PC-3 (cell line): ENCODE results near the gene ZNF423. TPM values are rescaled to one million over a fixed set of nuclear protein-coding genes. Genes with fewer than 3 reads are reported as not detected.

Experiments
- ATAC-seq: fragments of 200-7000 bp; cut with Tn5 transposase; 2 replicates; pipeline ENCODE4 v1.9.1; 2020; ENCODE audit warnings: mild to moderate bottlenecking, moderate library complexity
- BruUV-seq: library from RNA; stranded (reverse); fragments of 400-500 nt; replicated peaks from 2 replicates; lab custom pipeline; 2021; lab: Mats Ljungman, UMichigan
- CTCF ChIA-PET: fragments of 300-600 bp; sonication (Branson Sonifier 250); formaldehyde crosslinking; loops from one replicate; lab custom pipeline; 2022; ENCODE audit warnings: antibody characterized with exemption; lab: Charles Lee
- POLR2A ChIA-PET: fragments of 300-600 bp; sonication (Branson Sonifier 250); formaldehyde crosslinking; loops from one replicate; lab custom pipeline; 2022; ENCODE audit warnings: antibody characterized with exemption; ENCODE audit not compliant: unreplicated experiment; lab: Charles Lee
- DNase-seq: peaks from one replicate; pipeline ENCODE4 v3.0.0-alpha.2; 2015
- H2AFZ ChIP-seq: fragments of 300-600 bp; sonication (generic); 2 replicates; pipeline ENCODE4 v1.6.0; 2016; ENCODE audit warnings: antibody characterized with exemption, low read length
- H3F3A ChIP-seq: fragments of 300-600 bp; sonication (generic); one replicate; pipeline ENCODE4 v1.6.0; 2017; ENCODE audit warnings: antibody characterized with exemption, low read length, control low read depth, mild to moderate bottlenecking; ENCODE audit not compliant: unreplicated experiment
- H3K27ac ChIP-seq: fragments of 300-600 bp; sonication (generic); 2 replicates; pipeline ENCODE4 v1.5.1; 2016; ENCODE audit warnings: mild to moderate bottlenecking, low read length
- H3K27me3 ChIP-seq: fragments of 300-600 bp; sonication (generic); 2 replicates; pipeline ENCODE4 v1.6.1; 2016; ENCODE audit warnings: low read length, mixed read lengths
- H3K36me3 ChIP-seq: fragments of 300-600 bp; sonication (generic); 2 replicates; pipeline ENCODE4 v1.6.1; 2016; ENCODE audit warnings: low read depth, mixed run types, low read length, mixed read lengths
- H3K4me1 ChIP-seq: fragments of 300-600 bp; sonication (generic); 2 replicates; pipeline ENCODE4 v1.5.1; 2016; ENCODE audit warnings: low read length; ENCODE audit not compliant: insufficient read depth
- H3K4me2 ChIP-seq: fragments of 300-600 bp; sonication (generic); 2 replicates; pipeline ENCODE4 v1.6.0; 2016; ENCODE audit warnings: low read length
- H3K4me3 ChIP-seq: fragments of 300-600 bp; sonication (generic); 2 replicates; pipeline ENCODE4 v1.5.1; 2016; ENCODE audit warnings: mild to moderate bottlenecking, low read length, mixed read lengths
- H3K79me2 ChIP-seq: fragments of 300-600 bp; sonication (generic); 2 replicates; pipeline ENCODE4 v1.6.1; 2017; ENCODE audit warnings: low read length, mixed read lengths
- H3K9ac ChIP-seq: fragments of 300-600 bp; sonication (generic); 2 replicates; pipeline ENCODE4 v1.6.0; 2016; ENCODE audit warnings: mild to moderate bottlenecking, low read length
- H3K9me2 ChIP-seq: fragments of 300-600 bp; sonication (generic); replicated peaks from 2 replicates; pipeline ENCODE4 v1.6.1; 2016; ENCODE audit warnings: mixed run types, low read length, mixed read lengths
- H3K9me3 ChIP-seq: fragments of 300-600 bp; sonication (generic); 2 replicates; pipeline ENCODE4 v1.6.1; 2016; ENCODE audit warnings: low read length, mixed read lengths
- H4K20me1 ChIP-seq: fragments of 300-600 bp; sonication (generic); 2 replicates; pipeline ENCODE4 v1.6.1; 2016; ENCODE audit warnings: low read length, mixed read lengths
- EZH2 ChIP-seq: fragments of 300-600 bp; sonication (generic); IDR thresholded peaks from one replicate; pipeline ENCODE4 v1.6.1; 2017; ENCODE audit warnings: antibody characterized with exemption, mild to moderate bottlenecking, low read length; ENCODE audit not compliant: unreplicated experiment
- EZH2phosphoT487 ChIP-seq: fragments of 300-600 bp; sonication (generic); IDR thresholded peaks from 2 replicates; pipeline ENCODE4 v1.6.1; 2018; ENCODE audit warnings: mild to moderate bottlenecking, antibody characterized with exemption, low read length, borderline replicate concordance
- intact Hi-C: fragments of 100-400 bp; cut with micrococcal nuclease; formaldehyde crosslinking; loops from 2 replicates; pipeline ENCODE4 v1.9.0; 2023
- total RNA-seq: library from RNA; depleted of rRNA; stranded (reverse); fragments of >200 nt; gene quantifications from 2 replicates; pipeline ENCODE4 v1.2.3, GENCODE V29; 2014
- TF ChIP-seq, protein P1 (sequence below): fragments of 300-600 bp; sonication (generic); conservative IDR thresholded peaks from 2 replicates; pipeline ENCODE4 v1.5.1; 2017; ENCODE audit warnings: antibody characterized with exemption, low read depth, mild to moderate bottlenecking, low read length

The ZNF423 gene
- total RNA-seq, 1 experiment from 2014 or later, result not detected

DNA sequence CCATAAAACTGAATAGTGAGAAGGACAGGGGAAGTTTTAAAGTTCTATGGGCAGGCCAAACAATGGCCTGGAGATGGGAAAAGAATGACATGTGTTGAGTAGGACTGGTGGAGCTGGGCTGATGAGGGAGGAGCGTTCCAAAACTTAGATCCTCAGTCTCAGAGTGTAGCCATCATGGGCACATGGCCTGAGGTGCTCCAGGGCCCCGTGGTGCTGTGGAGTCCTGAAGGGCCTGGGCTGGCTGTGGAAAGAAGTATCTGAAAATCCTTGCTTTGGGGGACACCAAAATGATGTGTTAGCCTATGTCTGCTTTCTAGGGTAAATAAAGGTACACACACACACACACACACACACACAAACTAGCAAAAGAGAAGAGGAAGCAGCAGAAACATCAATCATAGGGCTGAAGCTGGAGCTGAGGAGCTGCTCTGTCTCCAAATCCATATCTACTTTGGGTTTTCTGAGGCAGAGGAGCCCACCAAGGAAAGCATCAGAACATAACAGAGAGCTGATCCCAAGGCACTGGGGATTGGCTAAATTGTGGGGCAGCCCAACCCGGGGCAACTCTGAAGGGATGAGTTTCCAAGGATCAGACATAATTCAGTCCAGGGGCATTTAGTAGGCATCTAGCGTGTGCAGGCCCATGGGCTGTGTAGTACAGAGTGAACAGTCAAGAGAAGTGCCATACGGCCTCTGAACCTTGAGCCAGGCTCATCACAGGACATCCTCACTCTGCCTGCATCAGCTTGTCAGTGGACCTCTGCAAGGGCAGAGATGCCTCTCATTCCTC, 397.1 kb downstream of the ZNF423 start:
- Histone ChIP-seq H3K4me1 (no peaks in the 10 kb centered on the region), H3K4me3 (no peak overlapping the region), H3K79me2 (no peaks in the 10 kb centered on the region), H3K27me3 (no peaks in the 10 kb centered on the region), H4K20me1 (no peaks in the 10 kb centered on the region), H3F3A (no peaks in the 10 kb centered on the region), H2AFZ (no peak overlapping the region), H3K9me2 (no peaks in the 10 kb centered on the region), H3K9ac (no peak overlapping the region), H3K36me3 (no peaks in the 10 kb centered on the region), H3K9me3 (no peaks in the 10 kb centered on the region), H3K4me2 (no peak overlapping the region), H3K27ac (no peak overlapping the region)
- intact Hi-C loops, result no loop called here
- ChIA-PET CTCF (no interaction called here), POLR2A (no interaction called here)
- ATAC-seq (no peak), DNase-seq (no peak)
- TF ChIP-seq EZH2phosphoT487 (no peak), EZH2 (no peak)
- TF ChIP-seq, protein P1, sequence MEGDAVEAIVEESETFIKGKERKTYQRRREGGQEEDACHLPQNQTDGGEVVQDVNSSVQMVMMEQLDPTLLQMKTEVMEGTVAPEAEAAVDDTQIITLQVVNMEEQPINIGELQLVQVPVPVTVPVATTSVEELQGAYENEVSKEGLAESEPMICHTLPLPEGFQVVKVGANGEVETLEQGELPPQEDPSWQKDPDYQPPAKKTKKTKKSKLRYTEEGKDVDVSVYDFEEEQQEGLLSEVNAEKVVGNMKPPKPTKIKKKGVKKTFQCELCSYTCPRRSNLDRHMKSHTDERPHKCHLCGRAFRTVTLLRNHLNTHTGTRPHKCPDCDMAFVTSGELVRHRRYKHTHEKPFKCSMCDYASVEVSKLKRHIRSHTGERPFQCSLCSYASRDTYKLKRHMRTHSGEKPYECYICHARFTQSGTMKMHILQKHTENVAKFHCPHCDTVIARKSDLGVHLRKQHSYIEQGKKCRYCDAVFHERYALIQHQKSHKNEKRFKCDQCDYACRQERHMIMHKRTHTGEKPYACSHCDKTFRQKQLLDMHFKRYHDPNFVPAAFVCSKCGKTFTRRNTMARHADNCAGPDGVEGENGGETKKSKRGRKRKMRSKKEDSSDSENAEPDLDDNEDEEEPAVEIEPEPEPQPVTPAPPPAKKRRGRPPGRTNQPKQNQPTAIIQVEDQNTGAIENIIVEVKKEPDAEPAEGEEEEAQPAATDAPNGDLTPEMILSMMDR, result no peak
- no TSS peak for BruUV-seq

DNA sequence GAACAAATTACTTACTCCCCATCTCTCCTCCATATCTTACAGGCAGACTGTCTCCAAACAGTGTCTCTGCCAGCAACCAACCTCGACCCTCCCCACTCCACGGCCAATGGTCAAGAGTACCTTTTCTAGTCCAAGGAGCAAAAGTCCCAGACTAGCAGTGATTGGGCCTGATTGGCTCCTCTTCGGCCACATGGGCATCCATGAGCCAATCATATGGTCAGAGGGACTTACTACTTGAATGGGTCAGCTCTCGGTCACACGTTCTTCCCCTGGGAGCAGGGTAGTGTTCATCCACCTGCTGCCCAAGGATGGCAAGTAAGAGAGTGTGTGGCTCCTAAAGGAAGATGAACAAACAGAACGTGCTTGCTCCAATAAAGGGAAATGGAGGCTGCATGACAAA, 397.7 kb downstream of the ZNF423 start:
- Histone ChIP-seq H3K9ac (no peak overlapping the region), H3K27ac (no peak overlapping the region), H3K36me3 (no peaks in the 10 kb centered on the region), H3K4me3 (no peak overlapping the region), H3K9me3 (no peaks in the 10 kb centered on the region), H3K79me2 (no peaks in the 10 kb centered on the region), H3K9me2 (no peaks in the 10 kb centered on the region), H3F3A (no peaks in the 10 kb centered on the region), H2AFZ (no peak overlapping the region), H3K27me3 (no peaks in the 10 kb centered on the region), H3K4me1 (no peaks in the 10 kb centered on the region), H4K20me1 (no peaks in the 10 kb centered on the region), H3K4me2 (no peak overlapping the region)
- no peak for DNase-seq
- no peak for ATAC-seq
- no TSS peak for BruUV-seq
- no peak for TF ChIP-seq EZH2phosphoT487
- no peak for TF ChIP-seq EZH2
- TF ChIP-seq, protein P1, result no peak
- ChIA-PET CTCF (no interaction called here), POLR2A (no interaction called here)
- intact Hi-C loops, result no loop called here

DNA sequence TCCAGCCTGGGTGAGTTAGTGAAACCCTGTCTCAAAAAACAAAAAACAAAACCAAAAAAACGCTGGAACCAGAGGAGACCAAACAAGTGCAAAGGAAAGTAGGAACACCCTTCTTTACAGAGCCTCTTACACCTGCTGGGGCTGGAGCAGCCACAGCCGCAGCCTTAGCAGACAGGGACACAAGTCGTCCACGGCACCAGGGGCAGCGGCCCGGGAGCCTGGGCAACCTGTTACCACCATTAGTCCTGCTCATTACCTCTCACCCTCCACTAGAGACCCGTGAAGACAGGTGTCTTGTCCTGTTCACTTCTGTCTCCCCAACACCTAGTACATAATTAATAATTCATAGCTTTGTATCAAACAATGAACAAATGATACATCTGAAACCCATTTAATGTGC, 398.7 kb downstream of the ZNF423 start:
- Histone ChIP-seq H3K36me3 (no peaks in the 10 kb centered on the region), H3K4me1 (no peaks in the 10 kb centered on the region), H3K9me3 (no peaks in the 10 kb centered on the region), H3K79me2 (no peaks in the 10 kb centered on the region), H3K4me2 (no peak overlapping the region), H3K27ac (no peak overlapping the region), H3K4me3 (no peak overlapping the region), H3K9ac (no peak overlapping the region), H3F3A (no peaks in the 10 kb centered on the region), H2AFZ (no peak overlapping the region), H3K27me3 (0 out of 2 replicates have a peak, but pooled peaks cover 5% of the 10 kb centered on the region), H4K20me1 (no peaks in the 10 kb centered on the region), H3K9me2 (no peaks in the 10 kb centered on the region)
- intact Hi-C loops, result no loop called here
- POLR2A ChIA-PET, result no interaction called here
- no peak for ATAC-seq
- DNase-seq, result no peak
- no TSS peak for BruUV-seq
- CTCF ChIA-PET, result no interaction called here
- TF ChIP-seq, protein P1, result no peak
- TF ChIP-seq EZH2 (no peak), EZH2phosphoT487 (no peak)
